ENCODE data around the gene SYT1.

SYT1 gene

DNA sequence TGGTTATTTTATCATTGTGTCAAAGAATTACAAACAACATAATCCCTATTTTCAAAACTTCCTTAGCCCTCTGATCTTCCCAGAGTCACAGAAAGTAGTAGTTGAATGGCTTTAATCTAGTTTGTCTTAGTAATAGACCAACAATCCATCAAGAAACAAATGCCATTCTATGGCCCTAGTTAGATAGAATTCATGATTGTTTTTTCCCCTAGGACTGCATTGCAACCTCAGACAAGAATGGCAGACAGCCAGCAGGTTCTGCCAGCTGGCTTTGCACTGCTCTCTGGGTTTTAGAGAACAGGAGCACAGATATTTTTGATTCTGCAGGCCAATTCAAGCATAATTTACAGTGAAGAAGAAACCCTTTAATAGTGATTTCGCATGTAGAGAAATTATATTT lies 33.8 kb downstream of the SYT1 start:
- no peak for DNase-seq

DNA sequence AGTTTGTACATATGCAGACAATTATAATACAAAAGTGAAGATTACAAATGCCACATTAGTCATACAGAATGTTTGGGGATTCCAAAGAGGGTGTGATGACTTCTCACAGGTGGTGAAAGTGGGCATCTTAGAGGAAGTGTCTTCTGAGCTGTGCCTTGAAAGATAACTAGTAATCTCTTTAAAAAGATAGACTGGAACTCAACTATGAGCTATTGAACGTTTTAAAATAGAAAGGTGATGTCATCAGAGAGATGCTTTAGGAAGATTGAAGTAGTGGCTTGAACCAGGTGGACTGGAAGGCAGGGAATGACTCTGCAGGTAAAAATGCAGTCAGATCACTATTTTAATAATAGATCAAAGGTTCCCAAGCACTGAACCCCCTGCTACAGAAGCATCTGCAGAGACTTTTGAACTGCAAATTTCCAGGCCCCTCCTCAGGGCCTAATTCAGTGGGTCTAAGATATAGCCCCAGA lies 50.3 kb downstream of the SYT1 start:
- DNase-seq, result no peak

DNA sequence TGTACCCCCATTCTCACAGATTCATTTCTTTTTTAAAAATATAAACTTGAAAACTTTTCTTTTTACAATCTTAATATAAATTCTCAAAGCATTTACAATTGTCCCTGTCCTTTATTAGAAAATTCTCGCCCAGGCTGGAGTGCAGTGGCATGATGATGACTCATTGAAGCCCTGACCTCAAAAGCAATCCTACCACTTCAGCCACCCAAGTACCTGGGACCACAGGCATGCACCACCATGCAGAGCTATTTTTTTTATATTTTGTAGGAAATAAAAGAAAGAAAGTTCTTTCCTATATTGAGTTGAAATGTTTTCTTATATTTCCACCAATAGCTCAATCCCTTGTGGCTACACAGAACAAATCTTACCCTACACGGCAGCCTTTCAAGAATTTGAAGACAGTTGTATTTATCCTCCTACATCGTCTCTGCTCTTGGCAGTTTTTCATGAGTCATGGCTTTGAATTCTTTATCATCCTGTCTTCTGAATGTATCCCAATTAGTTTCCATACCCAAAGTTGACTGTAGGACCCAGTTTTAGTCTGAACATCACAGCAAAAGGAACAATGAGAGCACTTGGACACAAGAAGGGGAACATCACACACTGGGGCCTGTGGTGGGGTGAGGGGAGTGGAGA lies 52.4 kb downstream of the SYT1 start:
- DNase-seq, result no peak

DNA sequence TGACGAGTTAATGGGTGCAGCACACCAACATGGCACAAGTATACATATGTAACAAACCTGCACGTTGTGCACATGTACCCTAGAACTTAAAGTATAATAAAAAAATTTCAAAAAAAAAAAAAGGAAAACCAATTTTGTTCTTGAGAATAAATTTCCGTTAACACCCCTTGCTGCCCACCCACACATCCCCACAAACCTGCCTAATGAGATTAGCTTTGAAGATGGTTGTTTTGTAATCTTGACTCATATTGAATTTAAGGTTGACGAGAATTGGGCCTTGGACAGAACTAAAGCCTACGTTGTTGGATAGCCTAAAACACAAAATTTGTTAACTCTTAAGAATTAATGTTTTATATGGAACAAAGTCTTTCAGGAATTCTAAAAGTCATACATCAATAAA lies 52.9 kb downstream of the SYT1 start:
- no peak for DNase-seq

DNA sequence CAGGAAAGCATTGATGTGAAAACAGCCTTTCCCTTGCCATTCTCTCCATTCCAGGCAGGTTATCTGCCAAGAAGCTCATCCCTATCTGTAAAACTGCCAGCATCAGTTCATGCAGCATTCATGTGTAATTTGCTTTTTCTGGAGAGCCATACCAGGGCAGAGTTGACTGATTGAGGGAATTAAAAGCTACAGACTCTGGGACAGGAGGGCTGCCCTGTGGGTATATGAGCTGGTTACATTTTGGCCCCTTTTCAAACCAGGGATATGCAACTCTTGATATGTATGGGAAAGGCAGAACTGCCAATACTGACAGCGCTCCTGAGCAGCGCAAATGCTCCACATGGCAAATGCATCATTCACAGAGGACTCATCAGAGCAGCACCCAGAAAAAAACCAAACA lies 53.7 kb downstream of the SYT1 start:
- DNase-seq, result no peak

DNA sequence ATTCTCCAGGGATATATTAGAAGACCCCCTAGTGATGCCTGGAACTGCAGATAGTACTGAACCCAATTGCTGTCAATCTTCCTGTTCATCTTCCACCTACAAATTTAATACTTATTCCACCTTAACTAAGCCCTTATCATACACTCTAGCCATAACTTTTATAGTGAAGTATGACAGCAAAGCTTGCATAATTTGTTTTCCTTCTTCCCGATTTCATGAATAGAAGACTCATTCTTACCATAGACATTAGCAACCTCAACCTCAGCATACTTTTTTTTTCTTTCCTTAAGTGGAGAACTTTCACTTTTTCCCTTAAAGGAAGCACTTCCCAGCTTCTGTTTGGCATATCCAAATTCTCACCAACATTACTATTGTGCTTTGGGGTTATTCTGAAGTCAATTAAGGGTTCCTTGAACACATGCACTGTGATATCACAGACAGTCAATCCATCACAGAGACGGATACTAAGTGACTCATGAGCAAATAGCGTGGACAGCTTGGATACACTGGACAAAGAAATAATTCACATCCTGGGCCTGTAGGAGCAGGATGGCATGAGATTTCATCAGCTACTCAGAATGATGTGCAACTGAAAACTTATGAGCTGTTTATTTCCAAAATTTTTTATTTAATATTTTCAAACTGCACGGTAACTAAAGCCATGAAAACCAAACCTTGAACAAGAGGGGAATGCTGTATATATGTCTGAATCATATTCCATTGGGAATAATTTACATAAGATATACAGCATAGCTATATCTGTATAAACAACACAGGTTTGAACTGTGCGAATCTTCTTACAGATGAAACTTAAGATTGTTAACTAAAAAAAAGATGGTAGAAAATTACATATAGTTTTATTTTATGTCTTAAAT lies 63.9 kb downstream of the SYT1 start:
- no peak for DNase-seq

DNA sequence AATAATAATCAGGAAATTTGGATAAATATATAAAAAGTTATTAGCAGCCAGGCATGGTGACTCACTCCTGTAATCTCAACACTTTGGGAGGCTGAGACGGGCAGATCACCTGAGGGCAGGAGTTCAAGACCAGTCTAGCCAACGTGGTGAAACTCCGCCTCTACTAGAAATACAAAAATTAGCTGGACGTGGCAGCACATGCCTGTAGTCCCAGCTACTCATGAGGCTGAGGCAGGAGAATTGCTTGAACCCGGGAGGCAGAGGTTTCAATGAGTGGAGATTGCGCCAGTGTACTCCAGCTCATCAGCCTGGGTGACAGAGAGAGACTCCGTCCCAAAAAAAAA lies 64.5 kb downstream of the SYT1 start:
- no peak for DNase-seq

DNA sequence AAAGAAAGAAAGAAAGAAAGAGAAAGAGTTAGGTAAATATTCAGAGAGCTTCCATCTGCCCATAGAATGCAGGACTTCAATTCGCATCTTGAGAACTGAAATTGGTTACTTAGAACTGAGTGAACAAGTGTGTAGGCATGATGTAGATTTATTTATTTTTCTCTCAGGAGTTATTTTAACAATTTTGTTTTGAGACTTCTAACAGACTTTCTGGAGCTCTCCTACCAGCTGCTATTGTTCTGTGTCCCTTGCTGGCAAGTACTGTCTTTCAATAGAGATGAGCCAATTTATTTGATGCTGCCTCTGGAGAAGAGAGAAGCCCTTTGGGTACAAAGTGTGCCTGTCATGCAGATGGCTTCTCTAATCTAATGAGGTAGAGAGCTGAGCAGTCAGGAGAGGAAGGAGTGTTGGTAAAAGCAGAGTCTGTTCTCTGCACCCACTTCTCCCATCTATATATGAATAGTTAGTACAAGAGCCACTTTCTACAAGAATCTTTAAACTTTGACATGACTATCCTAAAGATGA lies 67.0 kb downstream of the SYT1 start:
- DNase-seq, result no peak

DNA sequence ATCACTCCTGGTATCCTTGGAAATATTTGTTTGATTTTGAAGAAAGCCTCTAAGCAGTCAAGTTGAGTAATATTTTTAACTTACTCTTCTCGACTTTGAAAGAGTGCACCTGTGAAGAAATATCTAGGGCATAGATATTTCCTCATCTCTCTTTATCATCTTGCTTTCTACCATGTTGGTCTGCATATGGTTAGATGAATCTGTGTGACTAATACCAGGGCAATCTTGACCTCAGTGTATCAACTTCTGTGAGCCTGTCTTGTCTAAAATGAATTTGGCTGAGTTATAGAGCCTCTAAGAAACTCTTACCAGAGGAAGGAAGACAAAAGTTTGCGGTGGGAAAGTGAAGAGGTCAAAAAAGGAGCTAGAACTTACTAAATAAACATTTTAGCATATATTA lies 68.4 kb downstream of the SYT1 start:
- DNase-seq, result no peak

DNA sequence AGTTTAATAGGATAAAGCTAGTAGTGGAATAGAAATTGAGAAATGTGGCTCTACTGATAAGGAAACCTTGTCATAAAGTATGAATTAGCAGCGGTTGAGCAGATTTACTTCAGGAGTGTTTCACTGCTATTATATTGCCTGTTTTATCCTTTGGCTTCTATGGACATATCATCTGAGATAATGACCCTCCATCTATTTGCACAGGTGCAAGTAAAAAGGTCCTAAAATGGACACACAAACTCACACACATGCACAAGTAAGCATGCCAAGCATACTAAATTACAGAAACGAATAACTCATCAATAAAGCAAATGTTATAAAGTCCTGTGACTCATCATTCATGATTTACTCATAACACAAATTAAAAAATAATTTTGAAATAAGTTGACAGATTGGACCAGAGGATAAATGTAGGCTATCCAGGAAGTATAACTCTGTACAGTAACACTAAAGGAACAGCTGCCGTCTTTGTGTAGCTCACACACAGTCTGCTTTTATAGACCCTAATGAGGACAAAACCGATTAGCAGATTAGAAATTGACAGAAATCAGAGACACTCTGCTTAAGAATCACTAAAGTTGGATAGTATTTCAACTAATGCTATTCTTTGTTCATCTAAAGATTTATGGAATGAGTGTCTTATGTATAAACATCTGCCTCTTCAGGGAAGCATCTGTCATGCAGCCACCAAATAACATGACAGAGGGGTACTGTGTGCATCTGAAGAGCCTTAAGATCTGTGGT lies 73.9 kb downstream of the SYT1 start:
- no peak for DNase-seq

DNA sequence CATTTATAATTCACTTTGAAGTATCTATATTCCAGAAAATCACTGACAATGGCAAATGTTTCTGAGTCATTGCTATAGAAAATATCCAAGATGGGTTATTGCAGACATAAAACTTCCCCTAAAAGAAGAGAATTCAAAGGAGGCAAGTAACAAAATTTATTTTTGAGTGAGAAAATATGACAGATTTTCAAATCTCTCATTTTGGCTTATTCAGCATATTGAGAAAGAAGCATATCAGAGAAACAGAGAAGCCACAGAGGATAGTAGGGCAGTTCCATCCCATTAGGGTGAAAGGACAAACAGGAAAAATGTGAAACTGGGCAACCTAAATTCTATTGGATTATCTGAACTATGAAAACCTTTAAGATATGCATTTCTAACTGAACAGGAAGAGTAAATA lies 85.0 kb downstream of the SYT1 start:
- no peak for DNase-seq

DNA sequence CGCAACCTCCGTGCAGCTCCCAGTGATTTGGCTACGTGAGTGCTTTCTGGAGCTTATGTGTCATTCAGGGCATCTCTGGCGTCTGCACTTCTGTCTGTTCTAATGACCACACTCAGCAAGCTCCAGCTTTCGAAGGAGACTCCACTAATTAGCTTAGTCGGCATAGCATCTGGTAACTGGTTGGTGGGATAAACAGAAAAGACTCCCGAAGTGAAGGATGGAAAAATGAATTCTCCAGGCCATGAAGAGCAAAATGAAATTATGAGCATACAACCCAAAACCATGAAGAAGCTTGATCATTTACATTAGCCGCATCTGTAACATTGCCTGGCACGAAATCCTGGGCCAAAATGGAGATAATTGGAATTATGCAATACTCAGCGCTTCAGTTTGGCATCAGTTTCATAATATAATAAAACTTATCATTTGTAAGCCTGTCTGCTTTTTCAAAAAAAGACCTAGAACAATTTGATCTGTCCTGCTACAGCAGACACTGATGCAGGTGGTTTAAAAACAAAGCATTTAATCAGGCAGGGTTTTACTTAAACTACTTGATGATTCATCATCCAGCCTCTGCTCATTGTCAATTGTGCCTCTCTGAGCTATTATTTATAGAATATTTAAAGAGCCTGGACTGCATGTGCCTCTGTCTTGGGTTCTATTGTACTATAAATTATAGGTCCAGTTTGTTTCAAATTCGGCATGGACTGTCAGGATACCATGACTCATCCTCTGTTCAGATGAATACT lies 87.4 kb downstream of the SYT1 start:
- no peak for DNase-seq

DNA sequence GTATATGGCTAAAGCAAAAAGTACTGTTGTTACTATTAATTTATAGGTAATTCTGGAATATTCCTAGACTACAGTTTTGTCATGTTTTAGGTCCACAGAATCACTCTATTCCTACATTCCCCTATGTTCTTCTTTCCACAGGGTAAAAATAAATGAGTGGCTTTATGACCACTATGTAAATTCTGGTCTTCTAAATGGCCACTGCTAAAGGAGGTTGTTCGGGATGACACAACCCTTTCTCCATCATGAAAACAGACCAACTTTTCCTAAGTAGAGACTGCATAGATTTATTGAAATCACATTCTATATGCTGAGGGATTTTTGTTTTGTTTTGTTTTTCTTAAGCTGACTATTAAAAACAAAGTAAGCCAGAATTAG lies 88.0 kb downstream of the SYT1 start:
- DNase-seq, result no peak

DNA sequence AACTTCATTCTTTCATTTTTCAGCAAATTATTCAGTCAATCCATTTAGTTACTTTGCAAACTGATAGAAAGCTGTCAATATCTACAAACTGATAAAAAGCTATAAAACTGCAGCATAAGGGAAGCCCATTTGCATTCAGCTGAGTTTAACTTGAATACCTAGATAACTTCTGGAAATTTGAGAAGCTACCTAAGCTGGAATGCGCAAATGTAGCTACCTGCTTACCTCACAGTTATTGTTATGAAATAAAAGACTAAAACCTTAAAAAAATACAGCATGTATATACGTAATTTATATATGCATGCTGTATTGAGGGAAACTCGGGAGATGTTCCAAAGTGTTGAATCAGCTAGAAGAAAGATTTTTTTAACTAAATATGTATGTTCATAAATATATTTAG lies 94.4 kb downstream of the SYT1 start:
- no peak for DNase-seq

DNA sequence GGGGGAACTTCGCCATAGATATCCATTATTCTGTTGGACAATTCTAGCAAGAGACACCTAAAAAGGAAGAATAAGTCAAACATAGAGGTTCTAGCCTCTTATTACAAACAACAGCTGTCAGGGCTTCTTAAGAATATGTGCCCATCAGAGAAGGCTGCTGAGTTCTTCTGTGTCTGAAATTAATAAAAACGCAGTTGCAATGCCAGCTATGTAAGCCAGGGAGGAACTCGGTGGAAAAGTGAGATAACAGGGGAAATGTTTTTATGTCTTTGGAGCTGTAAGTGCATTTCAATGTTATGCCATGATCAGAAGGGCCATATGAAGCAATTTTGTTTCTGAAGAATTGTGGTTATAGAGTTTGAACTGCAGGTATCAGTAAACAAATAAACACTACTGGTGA lies 95.0 kb downstream of the SYT1 start:
- DNase-seq, result no peak

DNA sequence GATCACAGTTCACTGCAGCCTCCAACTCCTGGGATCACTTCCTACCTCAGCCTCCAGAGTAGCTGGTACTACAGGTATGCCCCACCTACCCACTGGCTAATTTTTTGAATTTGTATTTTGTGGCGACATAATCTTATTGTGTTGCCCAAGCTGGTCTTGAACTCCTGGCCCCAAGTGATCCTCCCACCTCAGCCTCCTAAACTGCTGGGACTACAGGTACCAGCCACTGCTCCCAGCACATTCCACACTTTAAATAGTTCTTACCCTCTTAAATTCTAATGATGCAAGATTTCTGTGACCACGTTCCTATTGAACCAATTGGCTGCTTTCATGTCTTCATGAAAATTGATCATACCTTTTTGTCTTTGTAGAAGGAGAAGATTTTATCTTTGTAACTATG lies 96.6 kb downstream of the SYT1 start:
- DNase-seq, result no peak

DNA sequence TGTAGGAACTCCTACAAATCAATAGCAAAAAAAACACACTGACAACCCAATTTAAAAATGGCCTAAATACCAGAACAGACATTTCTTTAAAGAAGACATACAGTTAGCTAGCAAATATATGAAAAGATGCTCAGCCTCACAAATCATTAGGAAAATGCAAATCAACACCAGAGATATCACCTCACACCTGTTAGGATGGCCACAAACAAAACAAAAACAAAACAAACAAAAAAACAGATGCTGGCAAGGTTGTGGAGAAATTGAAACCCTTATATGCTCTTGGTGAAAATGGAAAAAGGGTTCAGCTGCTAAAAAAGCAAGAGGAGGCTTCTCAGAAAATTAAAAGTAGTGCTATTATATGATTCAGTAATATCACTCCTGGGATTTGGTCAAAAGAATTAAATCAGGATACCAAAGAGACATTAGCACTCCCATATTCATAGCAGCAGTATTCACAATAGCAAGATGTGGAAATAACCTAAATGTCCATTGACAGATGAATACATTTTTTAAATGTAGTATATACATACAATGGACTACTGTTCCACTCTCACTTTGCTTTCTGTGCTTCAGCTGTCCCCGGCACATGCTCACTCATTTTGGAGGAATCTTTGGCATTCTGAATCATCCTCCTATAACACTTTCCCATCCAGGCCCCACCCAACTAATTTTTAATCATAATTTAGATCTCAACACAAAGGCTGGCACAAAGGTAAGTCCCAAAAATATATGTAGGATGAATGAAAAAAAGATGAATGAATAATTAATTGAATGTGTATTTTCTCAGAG lies 99.1 kb downstream of the SYT1 start:
- no peak for DNase-seq

DNA sequence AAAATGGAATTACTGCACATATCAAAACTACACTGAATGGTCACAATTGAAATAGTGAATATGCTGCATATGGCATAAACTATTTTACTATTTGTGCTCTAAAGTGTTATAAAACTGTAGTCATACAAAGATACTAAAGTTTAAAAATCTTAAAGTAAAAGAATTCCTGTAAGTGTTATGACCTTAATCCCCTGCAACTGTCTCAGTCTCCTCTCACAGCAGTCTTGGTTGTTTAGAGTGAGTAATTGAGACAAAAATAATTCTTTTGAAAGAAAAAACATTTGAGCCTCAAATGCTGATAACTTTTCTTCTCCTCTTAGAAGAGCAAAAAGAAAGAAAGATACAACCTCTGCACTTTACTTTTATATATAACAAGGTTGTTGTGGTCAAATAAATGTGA lies 99.9 kb downstream of the SYT1 start:
- DNase-seq, result no peak

DNA sequence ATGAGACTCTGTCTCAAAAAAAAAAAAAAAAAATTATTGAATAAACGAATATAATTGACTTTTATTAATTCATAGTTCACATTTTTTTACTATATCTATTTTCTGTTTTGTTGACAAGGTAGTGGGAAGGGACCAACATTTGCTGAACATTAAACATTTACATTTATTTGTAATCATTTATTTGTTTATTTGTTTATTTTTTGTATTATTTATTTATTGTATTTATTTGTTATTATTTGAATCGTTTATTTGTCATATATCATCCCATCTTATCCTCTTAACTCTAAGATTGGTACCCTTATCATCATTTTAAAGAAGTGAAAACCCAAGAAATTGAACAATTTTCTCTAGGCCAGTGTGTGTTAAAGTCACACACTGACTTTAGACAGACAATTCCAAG lies 101.5 kb downstream of the SYT1 start:
- DNase-seq, result no peak

DNA sequence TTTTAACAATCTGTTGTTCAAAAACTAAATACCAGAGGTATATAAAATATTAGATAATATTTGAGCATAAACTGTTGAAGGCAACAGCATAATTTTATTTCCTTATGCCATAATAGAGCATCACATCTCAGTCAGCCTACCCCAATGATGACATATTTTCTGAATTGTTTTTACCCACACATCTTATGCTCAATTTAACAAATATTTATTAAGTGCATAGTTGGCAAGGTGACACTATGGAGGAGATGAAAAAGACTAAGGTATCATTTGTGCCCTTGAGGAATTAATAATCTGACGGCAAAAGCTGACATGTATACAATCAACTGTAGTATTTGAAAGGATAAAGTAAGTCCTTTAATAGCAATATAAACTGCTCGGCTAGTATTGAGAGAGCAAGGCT lies 102.4 kb downstream of the SYT1 start:
- DNase-seq, result no peak

DNA sequence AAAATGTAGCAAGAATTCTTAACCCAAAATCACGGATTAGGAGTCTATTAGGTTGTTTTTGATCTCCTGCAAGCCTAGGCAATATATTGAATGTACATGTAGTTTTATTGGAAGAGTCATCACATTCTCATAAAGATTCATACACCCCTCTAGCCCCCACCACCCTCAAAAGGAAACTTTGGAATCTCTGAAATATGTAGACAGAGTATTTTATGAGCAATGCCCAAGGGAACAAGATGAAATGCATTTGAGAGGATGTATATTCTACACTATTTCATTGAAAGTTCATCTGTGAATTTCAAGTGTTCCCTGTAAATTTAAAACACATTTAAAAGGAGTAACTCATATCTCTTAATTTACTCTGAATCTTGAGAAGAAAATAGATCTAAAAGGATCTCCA lies 103.7 kb downstream of the SYT1 start:
- no peak for DNase-seq

DNA sequence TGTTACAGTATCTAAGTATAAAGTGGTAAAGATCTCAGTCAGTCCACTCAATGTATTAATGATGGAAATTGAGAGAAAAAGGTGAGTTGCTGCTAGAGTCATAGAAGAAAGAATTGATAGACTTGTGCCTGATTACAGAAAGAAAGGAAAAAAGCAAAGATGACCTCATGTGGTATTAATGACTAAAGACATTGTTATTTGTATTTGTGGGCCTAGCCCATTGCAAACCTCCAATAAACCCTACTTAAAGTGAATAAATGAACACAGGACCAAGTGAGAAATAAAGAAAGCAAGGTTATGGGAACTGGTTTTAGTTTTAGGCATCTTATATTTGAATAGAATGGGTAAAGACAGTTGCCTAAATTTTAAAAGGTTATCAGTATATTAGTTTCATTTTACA lies 105.5 kb downstream of the SYT1 start:
- no peak for DNase-seq
